Breast epithelium (tissue), 4 donors: ENCODE data around the gene GPC6. TPM values are rescaled to one million over a fixed set of nuclear protein-coding genes. Genes with fewer than 3 reads are reported as not detected.

Experiments used
- DNase-seq, 2 donors: peaks; one replicate each; pipeline ENCODE4 v3.0.0-alpha.2; 2019; ENCODE audit warnings: low spot score in 2 of 2
- H3K27ac ChIP-seq, 2 donors: fragments of 200-600 bp; sonication (generic) in 1 of 2; one replicate each; pipeline ENCODE4 v1.5.1; 2016 to 2019; ENCODE audit warnings: mild to moderate bottlenecking in 1 of 2
- H3K27me3 ChIP-seq, 2 donors: fragments of 200-600 bp; sonication (generic) in 1 of 2; one replicate each; pipeline versions ENCODE4 v1.5.1 to v1.6.0; 2017 to 2019; ENCODE audit warnings: control low read depth in 1 of 2, mild to moderate bottlenecking in 1 of 2
- H3K36me3 ChIP-seq: fragments of 200-600 bp; one replicate; pipeline ENCODE4 v1.5.1; 2019
- H3K4me1 ChIP-seq, 2 donors: fragments of 200-600 bp; sonication (generic); one replicate each; pipeline ENCODE4 v1.5.1; 2016 to 2019; ENCODE audit warnings: control low read depth in 1 of 2
- H3K4me3 ChIP-seq, 3 donors: fragments of 200-600 bp; sonication (generic); 1 replicate in 2 of 3; 2 replicates in 1 of 3; pipeline ENCODE4 v1.5.1; 2016 to 2019; ENCODE audit warnings: mild to moderate bottlenecking in 3 of 3, moderate library complexity in 2 of 3
- H3K9me3 ChIP-seq, 2 donors: fragments of 200-600 bp; sonication (generic) in 1 of 2; one replicate each; pipeline ENCODE4 v1.5.1; 2016 to 2019; ENCODE audit warnings: control low read depth in 1 of 2
- CTCF ChIP-seq, 3 donors: fragments of 450-650 bp; IDR thresholded peaks; one replicate each; pipeline ENCODE4 v1.5.1; 2016 to 2017; ENCODE audit warnings: antibody characterized with exemption in 3 of 3, mild to moderate bottlenecking in 3 of 3, moderate library complexity in 3 of 3
- POLR2A ChIP-seq: fragments of 450-650 bp; IDR thresholded peaks from one replicate; pipeline ENCODE4 v1.6.1; 2016; ENCODE audit warnings: antibody characterized with exemption, mild to moderate bottlenecking, moderate library complexity
- POLR2AphosphoS5 ChIP-seq, 3 donors: sonication (generic); formaldehyde crosslinking; IDR thresholded peaks; one replicate each; pipeline ENCODE4 v1.6.1; 2017; ENCODE audit warnings: antibody characterized with exemption in 3 of 3
- intact Hi-C: fragments of 100-400 bp; cut with DNase I; formaldehyde crosslinking; loops from one replicate; pipeline ENCODE4 v1.15.1; 2023; ENCODE audit warnings: low total_unique reads
- total RNA-seq, 3 donors: library from RNA; depleted of rRNA; stranded (reverse); fragments of >200 nt; gene quantifications; one replicate each; pipeline ENCODE4 v1.1.0, GENCODE V29; 2016

Gene GPC6
- total RNA-seq, 3 donors from 2014 or later = 3.5 to 44.0 (median 4.9) TPM

DNA sequence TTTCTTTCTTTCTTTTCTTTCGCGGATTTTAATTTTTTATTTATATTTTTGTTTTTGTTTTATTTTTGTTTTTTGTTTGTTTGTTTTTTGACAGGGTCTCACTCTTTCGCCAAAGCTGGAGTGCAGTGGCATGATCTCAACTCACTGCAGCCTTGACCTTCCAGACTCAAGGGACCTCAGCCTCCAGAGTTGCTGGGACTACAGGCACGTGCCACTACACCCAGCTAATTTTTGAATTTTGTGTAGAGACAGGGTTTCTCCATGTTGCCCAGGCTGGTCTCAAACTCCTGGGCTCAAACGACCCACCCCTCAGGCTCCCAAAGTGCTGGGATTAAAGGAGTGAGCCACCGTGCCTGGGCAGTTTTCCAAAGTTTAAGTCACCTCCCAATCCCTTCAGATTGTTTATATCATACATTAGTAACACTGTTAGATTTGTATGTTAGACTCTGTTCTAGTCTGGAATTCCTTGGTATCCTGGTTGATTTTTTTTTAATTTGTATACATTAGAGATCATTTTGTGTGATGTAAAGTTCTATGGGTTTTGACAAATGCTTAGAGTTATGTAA is 655.6 kb downstream of the GPC6 start:
- no peaks in the 10 kb centered on the region for H3K27me3 ChIP-seq
- H3K4me1 ChIP-seq = no peaks in the 10 kb centered on the region
- H3K27ac ChIP-seq = no peak overlapping the region
- H3K9me3 ChIP-seq = peaks cover 4 to 9% of the 10 kb centered on the region in 2 donors
- H3K36me3 ChIP-seq = no peaks in the 10 kb centered on the region
- intact Hi-C loops = no loop called here
- TF ChIP-seq POLR2AphosphoS5 (IDR thresholded peaks at IDR 0.05) (no peak), CTCF (IDR thresholded peaks at IDR 0.05) (no peak)
- H3K4me3 ChIP-seq = no peak overlapping the region
- DNase-seq = no peak

- H3K4me1 ChIP-seq = no peaks in the 10 kb centered on the region
- TF ChIP-seq POLR2AphosphoS5 (IDR thresholded peaks at IDR 0.05) (no peak), POLR2A (no peak), CTCF (IDR thresholded peaks at IDR 0.05) (no peak)
- no peaks in the 10 kb centered on the region for H3K9me3 ChIP-seq
- H3K4me3 ChIP-seq = no peak overlapping the region
- H3K27me3 ChIP-seq = no peaks in the 10 kb centered on the region
- no peaks in the 10 kb centered on the region for H3K36me3 ChIP-seq
- intact Hi-C loops = no loop called here
- DNase-seq = no peak
- no peak overlapping the region for H3K27ac ChIP-seq
Observed at GRCh38 chr13:93889430-93889951, 662.9 kb downstream of the GPC6 start.

DNA sequence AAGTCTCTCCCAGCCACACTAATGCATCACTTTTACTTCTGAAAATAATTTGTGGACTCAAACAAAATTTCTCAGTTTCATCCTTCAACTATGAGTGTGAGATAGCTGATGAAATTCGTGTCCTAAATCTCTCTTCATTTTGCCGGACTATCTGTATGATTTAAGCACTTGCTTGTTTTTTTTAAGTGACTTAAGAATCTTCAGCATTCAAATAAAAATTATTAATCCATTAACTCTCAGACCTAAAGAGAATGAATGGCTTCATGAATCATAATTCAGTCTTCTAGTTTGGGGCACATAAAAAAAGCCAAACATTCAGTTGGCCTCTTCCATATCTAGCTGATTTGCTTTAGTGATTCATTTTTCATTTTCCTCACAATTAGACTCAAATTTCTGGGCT is 673.4 kb downstream of the GPC6 start:
- no peaks in the 10 kb centered on the region for H3K4me1 ChIP-seq
- H3K27me3 ChIP-seq = no peaks in the 10 kb centered on the region
- H3K4me3 ChIP-seq = no peak overlapping the region
- H3K9me3 ChIP-seq = no peaks in the 10 kb centered on the region
- TF ChIP-seq POLR2AphosphoS5 (IDR thresholded peaks at IDR 0.05) (no peak), POLR2A (no peak)
- intact Hi-C loops = no loop called here
- no peaks in the 10 kb centered on the region for H3K36me3 ChIP-seq
- no peak for DNase-seq
- H3K27ac ChIP-seq = no peak overlapping the region

- Histone ChIP-seq H3K27ac (no peak overlapping the region), H3K27me3 (no peaks in the 10 kb centered on the region), H3K4me3 (no peak overlapping the region), H3K36me3 (no peaks in the 10 kb centered on the region), H3K9me3 (no peaks in the 10 kb centered on the region), H3K4me1 (no peaks in the 10 kb centered on the region)
- DNase-seq = no peak
- intact Hi-C loops = no loop called here
- TF ChIP-seq CTCF (IDR thresholded peaks at IDR 0.05) (no peak), POLR2A (no peak), POLR2AphosphoS5 (IDR thresholded peaks at IDR 0.05) (no peak)
Observed at GRCh38 chr13:93900731-93901130, 674.1 kb downstream of the GPC6 start.

DNA sequence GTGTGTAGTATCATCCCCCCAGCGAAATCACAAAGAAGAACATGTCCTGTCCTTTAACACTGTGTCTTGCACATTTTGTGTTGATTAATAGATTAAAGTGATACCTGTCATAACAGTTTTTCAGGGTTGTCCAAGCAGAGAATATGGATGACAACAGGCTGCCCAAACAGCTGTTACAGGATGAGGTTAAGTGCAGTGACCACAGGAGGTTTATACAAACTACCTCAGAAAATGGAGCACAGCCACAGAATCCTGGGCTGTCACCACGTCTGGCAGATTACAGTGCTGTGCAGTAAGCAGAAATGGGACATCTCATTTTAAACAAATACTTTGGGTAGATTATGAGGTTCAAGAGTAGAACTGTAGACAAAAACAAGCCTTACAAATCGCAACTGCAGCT is 677.3 kb downstream of the GPC6 start:
- Histone ChIP-seq H3K4me3 (no peak overlapping the region), H3K4me1 (no peaks in the 10 kb centered on the region), H3K36me3 (no peaks in the 10 kb centered on the region), H3K9me3 (no peaks in the 10 kb centered on the region), H3K27ac (no peak overlapping the region), H3K27me3 (no peaks in the 10 kb centered on the region)
- TF ChIP-seq CTCF (IDR thresholded peaks at IDR 0.05) (no peak), POLR2A (no peak), POLR2AphosphoS5 (IDR thresholded peaks at IDR 0.05) (no peak)
- no peak for DNase-seq
- intact Hi-C loops = no loop called here
